Femur (tissue), 1 donor: Measurements from ENCODE around the gene PASK.

Experiments used
- DNase-seq: peaks from one replicate; pipeline ENCODE4 v3.0.0-alpha.2; 2017

PASK gene

DNA sequence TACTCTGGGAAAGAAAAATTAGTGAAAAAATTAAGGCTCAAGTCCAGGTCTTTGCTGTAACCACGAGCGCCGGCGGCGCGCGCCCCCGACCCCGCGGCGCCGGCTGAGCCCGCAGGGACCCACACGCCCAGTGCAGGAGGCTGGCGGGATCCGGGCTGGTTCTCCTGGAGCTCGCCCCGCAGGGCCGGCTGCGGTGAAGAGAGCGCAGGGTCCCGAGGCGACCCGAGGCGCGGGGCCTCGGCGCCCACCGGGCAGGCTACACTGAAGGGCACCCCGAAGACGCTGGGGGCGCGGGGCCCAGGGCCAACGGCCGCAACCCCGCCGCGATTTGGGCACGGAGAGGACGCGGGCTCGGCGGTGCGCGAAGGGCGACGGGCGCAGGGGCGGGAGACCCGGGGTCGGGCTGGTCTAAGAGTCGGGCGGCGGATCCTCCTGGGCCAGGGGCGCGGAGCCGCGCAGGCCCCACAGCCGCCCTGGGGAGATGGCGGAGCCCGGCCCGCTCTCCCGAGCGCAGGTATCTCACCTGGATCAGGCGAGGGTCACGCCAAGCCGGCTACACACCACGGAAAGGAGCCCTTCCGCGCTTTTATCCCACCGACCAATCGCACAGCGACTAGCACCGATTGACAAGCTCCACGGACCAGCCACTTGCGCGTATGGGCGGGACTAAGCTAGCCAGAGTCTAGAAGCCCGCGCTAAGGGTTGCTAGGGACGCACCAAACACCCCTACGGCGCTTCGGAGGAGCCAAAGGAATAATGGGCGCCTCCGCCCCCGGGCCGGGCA, at the start of gene PASK:
Gene PASK, minus strand, starts transcription at position 582 of the 784 bp plus-strand sequence. CDS start 6,440 bp downstream, outside the sequence.
- DNase-seq: peak; percentile 95

DNA sequence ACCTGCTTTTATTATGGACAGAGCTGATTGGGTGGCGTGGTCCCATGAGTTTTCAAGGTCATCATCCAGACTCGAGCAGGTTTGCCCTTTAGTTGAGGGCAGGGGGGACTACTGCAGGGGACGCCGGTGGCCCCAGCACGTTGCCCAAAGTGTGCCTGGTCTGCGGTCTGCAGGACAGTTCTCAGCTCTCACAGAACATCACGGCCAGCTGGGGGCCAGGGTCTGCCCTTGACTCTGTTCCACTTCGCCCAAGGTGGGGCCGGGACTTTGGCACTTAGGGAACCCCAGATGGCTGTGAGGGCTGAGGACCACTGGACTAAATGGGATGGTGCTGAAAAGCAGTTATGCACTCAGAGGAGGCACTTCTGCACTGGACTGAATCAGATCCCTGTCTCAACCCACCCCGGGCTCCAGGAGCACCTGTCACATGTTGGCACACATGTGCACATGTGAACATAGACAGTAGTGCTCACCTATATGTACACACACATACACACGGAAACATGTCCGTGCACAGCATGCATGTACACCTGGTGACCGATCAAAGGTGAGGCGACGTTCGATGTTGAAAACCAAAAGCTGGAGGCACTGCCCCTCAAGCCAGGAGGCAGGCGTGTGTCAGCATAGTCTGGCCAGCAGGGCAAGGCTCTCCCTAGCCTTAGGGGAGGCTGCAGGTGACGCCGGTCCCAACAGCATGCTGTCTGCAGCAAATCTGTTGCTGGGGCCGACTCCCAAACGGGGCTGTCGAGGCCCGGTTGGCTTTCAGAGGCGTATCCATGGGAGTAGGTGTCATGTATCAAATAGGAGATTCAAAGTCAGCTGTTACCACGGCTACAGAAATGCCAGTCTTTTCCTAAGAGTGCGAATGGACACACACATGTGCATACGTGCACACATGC, 49.4 kb upstream of the PASK start:
- no peak for DNase-seq

DNA sequence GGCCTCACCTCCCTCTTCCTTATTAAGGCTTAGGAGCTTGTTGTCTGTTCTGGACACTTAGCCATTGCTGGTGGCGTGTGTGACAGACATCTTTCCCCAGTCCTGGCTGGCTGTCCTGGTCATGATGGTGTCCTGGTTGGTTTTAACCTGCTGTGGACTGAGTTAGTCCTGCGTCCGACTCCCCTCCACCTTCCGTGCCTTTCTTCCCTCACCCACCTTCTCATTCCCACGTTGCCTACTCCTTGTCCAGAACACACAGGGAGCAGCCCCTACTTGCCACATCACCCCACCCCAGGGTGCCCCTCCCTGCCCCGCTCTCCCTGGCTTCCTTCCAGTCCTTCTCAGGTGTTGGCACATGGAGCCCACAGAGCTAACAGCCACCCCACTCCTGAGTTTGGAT, 48.7 kb upstream of the PASK start:
- peak; percentile 5 for DNase-seq

DNA sequence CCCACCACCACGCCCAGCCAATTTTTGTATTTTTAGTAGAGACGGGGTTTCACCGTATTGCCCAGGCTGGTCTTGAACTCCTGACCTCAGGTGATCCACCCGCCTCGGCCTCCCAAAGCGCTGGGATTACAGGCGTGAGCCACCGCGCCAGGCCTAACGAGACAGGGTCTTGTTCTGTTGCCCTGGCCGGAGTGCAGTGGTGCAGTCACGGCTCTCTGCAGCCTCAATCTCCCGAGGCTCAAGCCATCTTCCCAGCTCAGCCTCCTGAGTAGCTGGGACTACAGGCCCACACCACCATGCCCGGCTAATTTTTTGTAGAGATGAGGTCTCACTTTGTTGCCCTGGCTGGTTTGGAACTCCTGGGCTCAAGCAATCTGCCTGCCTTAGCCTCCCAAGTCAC, 48.0 kb upstream of the PASK start:
- peak; percentile 13 for DNase-seq

DNA sequence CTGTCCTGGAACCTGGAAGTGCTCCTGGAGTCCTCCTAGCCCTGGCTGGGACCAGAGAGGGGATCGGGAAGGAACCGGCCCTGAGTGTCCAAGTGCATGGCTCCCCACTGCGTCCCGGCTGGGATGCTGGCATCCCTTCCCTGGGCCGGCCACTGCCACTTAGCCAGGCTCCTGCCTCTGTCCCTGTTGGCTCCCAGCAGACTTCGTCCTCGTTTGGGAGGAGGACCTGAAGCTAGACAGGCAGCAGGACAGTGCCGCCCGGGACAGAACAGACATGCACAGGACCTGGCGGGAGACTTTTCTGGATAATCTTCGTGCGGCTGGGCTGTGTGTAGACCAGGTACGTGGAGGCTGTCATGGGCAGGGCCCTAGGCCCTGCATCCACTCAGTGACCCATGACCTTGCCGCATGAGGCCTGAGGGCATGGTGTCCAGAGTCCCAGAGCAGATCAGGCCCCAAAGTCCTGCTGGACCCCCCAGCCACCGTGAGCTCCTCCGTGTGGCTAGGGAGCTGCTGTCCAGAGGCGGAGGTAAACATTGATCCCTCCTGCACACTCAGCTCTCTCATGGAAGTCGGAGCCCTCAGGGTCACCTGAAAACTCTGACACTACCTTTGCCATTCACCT, 46.3 kb upstream of the PASK start:
- peak; percentile 8 for DNase-seq

DNA sequence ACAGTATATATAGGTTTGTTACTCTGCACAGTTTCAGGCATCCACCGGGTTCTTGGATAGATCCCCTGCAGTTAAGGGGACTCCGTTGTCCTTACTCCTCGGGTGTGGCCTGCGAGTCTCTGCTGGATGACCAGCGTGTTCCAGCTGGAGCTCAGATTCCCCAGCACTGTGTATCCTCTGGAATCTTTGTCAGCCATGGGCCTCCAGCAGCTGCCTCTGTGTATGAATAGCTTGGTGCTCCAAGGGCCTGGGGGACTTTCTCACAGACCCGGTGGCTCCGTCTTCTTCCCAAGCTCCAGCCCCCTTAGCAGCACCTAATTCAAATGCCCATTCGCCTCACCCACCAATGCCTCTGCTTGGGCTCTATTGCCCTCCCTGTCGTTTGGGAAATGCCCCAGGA, 45.5 kb upstream of the PASK start:
- peak; percentile 8 for DNase-seq

DNA sequence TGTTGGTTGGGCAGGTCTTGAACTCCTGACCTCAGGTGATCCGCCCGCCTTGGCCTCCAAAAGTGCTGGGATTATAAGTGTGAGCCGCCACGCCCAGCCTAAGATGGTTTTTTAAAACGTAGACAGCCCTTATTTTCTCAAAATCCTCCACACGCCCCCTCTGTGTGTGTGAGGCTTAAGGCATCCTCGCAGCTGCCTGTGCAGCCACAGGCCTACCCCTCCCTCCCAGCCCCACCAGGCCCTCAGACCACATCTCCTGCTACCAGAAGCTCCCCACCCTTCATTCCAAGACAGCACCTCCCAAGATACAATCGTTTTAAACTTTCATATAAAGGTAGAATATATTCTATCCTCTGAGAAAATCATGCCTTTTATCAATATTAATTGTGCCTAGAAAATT, 44.0 kb upstream of the PASK start:
- DNase-seq: peak; percentile 3

DNA sequence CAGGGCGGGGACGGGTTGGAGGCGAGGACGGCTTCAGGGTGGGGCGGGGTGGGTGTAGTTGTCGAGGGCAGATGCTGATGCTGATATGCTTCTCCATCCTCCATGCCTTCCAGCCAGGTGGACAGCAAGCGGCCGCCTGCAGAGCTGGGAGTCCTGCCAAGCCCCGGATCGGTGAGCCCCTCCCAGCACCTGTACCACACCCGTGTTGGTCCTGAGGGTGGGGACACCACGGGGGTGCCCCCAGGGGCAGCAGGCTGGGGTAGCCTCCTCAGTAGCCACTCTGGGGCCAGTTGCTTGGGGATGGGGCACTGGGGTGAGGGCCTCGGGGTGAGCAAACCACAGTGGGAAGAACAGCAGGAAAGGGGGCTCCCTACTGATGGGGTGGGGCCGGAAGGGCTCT, 41.8 kb upstream of the PASK start:
- DNase-seq: peak; percentile 11

DNA sequence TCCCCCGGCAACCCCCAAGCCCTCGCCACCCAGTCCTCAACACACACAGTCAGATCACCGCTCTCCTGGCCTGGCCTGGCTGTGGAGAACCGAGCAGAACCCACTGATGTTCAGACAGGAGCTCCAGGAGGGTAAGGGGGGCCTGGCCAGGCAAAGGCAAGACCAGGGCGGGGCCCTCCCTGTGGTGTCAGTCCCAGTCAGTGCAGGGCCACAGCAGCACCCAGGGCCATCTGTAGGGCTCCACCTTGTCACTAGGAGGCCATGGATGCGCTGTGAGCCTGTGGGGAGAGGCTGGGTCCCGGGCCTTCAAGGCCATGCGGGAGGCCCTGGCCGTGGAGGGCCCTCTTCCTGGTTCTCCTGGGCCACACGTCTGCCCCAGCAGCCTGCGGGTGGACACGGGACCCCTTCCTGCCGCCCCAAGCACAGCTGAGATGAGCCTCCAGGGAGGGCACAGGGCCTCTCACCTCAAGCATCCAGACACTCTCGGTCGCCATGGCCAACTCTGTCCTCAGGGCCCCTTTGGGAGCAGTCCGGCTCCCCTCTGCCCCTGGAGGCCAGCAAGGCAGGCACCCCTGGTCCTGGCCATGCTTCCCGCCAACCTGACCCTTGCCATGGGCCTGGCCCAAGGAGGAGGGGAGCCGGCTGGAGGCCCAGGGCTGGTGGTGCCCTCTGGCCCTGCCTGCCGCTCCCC, 41.2 kb upstream of the PASK start:
- peak; percentile 12 for DNase-seq

DNA sequence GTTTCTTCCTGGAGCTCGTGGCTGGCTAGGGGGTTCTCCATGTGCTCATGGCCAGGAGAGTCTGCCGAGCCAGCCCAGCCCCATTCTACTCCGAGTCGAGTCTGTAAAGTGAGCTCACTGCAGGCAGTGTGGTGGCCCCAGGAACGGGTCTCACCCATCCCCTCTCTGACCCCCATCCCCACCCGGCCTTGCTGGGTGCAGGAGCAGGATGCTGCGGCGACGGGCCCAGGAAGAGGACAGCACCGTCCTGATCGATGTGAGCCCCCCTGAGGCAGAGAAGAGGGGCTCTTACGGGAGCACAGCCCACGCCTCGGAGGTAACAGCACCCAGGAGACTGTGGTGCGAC, 40.6 kb upstream of the PASK start:
- DNase-seq: peak; percentile 8

DNA sequence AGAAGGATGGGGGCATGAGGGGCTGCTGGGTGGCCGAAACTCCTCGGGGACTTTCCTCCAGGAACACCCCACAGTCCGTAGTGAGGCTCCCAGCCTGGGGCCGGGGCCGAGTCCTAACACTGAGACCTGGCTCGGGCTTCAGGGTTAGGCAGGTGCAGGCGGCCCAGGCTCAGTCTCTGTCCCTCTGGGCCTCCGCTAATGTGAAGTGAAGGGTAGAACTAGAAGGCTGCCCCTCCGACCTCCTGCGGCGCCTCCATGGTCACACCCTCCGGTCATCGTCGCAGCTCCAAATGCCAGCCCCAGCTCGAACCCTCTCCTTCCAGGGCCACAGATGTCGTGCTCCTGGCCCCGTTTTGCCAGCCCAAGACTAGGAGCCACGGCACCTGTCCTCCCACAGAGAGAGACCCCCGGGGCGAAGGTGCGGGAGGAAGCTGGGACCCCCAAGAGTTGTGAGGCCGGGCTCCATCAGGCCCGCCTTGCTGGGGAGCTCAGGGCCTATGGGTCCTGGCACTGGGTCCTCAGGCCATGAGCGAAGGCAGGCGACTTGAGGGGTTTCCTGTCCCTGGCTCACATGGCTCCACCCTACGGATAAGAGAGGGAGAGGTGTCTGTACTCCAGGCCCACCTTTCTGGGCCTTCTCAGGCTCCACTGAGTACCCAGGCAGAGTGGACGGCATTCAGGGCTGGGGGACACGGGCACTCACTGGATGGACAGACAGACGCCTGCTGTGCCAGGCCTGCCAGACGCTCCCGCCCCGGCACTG, 40.0 kb upstream of the PASK start:
- DNase-seq: peak; percentile 14

DNA sequence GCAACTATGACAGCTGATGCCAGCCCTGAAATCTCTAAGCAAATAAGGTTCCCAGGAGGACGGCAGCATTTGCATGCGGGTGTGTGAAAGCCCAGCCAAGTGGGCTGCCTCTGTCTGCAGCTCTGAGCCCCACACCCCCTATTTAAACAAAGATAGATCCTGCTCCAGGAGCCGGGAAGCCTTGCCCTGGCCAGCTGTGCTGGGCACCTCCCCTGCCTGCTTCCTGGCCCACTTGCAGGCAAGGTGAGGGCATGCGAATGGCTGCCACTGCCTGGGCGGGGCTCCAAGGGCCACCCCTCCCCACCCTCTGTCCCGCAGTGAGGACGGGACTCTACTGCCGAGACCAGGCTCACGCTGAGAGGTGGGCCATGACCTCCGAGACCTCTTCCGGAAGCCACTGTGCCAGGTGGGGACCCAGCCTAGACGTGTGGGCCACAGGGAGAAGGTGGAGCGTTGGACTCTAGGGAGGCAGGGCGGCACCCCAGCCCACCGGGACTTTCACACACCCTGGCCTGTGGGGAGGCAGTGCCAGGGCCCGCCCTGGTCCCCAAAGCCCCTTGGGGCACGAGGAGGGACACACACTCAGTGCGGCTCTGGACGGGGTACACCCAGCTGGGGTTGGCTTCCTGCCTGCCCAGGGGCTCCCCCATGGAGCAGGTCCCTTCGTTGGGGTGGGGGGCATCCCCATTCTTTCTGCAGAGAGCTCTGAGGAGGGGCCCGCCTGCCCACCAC, 39.3 kb upstream of the PASK start, which contains the start of gene ANO7:
Gene ANO7, plus strand, starts transcription at position 317 of the 732 bp plus-strand sequence. CDS start 1,387 bp downstream, outside the sequence.
- DNase-seq: peak; percentile 11

DNA sequence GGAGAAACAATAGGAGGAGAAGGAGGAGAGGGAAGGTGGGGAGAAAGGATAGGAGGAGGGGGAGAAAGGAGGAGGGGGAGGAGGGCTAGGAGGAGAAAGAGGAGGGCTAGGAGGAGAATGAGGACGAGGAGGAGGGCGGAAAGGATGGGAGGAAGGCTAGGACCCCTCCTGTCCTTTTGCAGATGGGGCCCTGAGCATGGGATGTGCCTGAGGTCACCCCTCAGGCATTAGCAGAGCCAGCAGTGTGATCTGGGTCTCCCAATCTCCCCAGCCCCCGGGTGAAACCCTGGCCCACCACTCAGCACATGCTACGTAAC, 38.6 kb upstream of the PASK start:
- DNase-seq: no peak

DNA sequence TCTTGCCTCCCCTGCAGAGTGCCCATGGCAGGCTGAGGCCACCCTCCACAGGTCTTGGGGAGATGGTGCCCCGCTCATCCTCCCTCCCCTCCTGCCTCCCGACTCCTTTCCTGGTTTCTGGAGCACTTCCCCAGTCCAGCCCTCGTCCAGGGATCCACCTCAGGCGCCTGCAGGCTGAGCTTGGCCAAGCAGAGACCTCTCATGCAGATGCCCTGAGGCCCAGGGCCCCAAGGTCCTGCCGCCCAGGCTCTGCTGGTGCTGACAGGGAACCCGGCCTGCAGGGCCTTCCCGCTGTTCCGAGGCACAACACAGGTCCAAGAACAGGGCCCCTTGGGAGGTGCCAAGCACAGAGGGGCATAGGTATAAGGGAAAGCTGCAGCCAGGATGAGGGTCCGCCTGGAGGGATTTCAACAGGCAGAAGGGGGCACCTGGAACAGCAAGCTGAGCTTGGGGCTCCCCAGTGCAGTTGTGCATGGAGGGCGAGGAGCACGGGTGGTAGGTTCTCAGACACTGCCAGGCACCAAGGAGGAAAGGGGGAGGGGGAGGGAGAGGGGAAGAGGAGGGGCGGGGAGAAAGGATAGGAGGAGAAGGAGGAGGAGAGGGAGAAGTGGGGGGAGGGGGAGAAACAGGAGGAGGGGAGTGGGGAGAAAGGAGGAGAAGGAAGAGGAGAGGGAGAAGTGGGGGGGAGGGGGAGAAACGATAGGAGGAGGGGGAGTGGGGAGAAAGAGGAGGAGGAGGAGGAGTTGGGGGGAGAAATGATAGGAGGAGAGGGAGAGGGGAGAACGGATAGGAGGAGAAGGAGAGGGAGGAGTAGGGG, 38.0 kb upstream of the PASK start:
- peak; percentile 14 for DNase-seq

DNA sequence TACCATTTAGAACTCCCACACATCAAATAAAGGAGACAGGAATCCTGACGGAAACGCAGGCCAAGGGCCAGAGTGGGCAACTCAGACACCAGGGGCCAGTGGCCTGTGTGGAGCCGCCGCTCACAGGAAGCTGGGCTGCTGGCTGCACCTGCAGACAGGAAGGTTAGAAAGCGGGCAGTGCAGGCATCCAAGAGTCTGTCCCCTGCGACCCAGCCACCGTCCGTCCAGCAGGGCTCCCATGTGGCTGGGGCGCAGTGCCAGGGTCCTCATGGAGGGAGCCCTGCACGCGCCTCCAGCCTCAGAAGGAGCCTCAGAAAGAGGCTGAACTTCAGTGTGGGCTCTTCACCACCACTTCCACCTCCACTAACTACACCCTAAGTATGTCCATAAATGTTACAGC, 36.7 kb upstream of the PASK start:
- peak; percentile 6 for DNase-seq

DNA sequence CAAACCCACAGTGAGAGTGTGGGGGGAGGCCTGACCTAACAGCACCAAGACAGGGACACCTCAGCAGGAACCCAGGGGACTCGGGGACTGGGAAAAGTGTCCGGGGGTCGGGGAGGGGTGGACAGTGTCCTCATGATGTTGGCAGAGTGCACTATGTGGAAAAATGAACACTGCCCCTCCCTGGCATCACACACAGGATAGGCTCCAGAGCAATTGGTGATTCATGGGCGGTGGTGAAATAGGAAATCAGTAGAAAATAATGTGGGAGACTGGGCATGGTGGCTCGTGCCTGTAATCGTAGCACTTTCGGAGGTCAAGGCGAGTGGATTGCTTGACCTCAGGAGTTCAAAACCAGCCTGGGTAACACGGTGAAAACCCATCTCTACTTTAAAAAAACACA, 35.6 kb upstream of the PASK start:
- DNase-seq: peak; percentile 1

DNA sequence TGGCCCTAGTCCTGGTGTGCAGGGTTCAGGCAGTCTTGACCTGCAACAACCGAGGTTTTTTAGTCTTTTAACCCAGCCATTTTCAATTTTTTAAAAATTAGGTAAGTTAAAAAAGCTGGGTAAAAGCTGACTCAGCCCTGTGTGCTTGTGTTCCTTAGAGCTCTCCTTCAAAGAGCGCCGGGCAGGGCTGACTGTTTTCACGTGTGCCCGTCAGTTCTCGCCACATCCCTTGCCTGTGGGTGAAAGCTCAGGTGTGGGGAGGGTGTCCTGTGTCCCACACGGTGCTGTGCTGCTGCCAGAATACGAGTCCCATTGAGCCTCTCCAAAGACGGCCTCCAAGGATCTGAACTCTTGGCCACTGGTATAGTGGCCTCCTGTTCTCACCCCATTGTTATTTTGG, 33.9 kb upstream of the PASK start:
- DNase-seq: no peak

DNA sequence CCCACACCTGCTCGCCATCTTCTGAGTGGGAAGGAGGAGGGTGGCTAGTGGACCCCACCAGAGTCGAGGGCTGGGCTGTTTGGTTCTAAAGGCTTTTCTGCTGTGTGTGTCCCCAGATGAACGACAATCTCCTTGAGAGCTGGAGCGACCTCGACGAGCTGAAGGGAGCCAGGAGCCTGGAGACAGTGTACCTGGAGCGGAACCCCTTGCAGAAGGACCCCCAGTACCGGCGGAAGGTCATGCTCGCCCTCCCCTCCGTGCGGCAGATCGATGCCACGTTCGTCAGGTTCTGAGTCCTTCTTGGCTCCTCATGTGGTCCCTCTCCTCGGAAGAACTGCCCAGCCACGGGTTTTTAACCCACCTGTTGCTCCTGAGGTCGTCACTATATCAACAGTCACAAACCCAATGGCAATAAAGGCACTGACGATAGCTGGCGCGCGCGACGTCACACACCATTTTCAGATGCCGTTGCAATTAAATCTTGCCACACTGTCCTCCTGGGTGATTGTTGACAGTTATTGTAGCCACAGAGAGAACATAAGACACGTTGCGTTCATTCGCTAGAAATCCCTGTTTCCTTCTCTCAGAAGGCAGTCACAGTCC, 33.4 kb upstream of the PASK start:
- DNase-seq: peak; percentile 4

DNA sequence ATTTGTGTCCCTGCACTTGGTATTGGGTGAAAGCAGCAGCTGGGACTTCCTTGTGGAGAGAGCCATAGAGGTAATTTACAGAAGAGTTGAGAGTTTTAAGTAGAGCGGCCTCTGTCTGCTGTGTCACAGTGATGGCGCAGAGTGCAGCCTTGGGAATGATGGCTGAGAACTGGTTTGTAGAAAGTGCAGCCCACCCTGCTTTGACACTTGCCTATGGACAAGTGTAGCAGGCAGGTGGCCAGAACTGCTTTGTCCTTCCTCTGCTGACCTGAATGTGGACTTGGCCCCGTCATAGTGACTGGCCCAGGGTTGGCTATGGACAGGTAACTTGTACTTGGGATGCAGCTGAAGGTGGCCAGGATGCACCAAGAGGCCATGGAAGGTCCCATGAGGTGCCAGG, 32.9 kb upstream of the PASK start:
- DNase-seq: peak; percentile 7

DNA sequence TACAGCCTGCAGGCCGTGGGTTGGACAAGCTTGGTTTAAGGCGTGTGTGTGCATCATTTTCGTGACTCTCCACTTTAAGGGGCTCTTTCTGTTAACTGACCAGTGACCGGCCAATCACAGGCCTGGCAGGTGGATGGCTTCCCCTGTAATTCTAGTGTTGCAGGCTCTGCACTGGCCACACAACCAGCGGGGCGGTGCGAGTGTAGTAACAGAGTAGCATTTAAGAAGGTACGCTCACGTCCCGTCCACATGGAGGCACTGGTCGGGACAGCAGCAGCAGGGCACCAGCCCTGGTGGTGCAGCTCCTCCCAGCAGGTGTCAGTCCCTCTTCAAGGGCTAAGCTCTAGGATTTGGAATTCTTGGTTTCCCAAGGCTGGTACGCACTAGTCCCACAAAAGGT, 31.2 kb upstream of the PASK start:
- DNase-seq: no peak
